VCaP (cell line): ENCODE measurements around the gene NCOA7.

Experiments used
- H3K27ac ChIP-seq: fragments of 450-650 bp; 2 replicates; pipeline ENCODE4 v1.5.1; 2017
- TF ChIP-seq, protein P1 (sequence below): fragments of 450-650 bp; conservative IDR thresholded peaks from 2 replicates; pipeline ENCODE4 v1.5.1; 2017; ENCODE audit warnings: mild to moderate bottlenecking, moderate library complexity

The NCOA7 gene

DNA sequence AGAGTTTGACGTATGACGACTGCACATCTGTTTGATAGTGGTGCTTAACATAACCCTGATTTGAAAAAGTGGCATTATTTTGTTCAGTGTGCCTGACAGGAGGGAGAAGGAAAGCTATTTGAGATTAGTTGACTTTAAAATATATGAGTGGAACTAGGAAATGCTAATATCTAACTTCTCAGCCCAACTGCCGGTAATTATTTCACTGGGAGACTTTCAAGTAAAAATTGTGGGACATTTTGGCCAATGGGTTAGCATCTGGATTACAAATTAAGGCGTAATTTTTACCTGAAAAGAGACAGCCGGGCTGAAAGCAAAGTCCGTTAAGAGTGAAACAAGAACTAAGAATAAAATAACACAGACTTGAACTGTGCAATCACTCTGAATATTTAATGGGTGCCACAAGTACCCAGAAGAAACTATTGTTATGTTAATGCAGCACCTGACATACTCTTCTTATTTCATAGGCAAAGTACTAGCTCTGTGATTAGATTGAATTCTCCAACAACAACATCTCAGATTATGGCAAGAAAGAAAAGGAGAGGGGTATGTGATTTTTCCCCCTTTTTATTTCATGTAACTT, 39.3 kb upstream of the NCOA7 start:
- TF ChIP-seq, protein P1, sequence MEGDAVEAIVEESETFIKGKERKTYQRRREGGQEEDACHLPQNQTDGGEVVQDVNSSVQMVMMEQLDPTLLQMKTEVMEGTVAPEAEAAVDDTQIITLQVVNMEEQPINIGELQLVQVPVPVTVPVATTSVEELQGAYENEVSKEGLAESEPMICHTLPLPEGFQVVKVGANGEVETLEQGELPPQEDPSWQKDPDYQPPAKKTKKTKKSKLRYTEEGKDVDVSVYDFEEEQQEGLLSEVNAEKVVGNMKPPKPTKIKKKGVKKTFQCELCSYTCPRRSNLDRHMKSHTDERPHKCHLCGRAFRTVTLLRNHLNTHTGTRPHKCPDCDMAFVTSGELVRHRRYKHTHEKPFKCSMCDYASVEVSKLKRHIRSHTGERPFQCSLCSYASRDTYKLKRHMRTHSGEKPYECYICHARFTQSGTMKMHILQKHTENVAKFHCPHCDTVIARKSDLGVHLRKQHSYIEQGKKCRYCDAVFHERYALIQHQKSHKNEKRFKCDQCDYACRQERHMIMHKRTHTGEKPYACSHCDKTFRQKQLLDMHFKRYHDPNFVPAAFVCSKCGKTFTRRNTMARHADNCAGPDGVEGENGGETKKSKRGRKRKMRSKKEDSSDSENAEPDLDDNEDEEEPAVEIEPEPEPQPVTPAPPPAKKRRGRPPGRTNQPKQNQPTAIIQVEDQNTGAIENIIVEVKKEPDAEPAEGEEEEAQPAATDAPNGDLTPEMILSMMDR, result no peak
- no peak overlapping the region for H3K27ac ChIP-seq

DNA sequence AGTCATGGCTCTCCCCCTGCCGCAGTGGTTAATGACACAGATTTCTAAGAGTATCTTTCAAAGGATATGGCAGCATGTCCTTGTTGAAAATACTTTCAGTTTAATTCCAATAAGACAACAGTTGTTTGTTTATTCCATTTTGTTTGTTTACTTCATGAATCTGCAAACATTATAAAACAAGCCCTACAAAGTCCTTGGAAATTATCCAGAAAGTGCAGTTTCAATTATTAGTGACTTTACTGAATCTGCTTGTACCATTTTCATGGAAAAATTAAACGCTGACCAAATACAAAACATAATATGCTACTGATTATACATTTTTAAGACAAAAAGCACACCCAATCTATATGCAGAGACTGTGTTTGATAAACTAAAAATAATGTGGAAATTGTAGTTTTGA, 38.0 kb upstream of the NCOA7 start:
- no peak overlapping the region for H3K27ac ChIP-seq
- TF ChIP-seq, protein P1, result no peak

DNA sequence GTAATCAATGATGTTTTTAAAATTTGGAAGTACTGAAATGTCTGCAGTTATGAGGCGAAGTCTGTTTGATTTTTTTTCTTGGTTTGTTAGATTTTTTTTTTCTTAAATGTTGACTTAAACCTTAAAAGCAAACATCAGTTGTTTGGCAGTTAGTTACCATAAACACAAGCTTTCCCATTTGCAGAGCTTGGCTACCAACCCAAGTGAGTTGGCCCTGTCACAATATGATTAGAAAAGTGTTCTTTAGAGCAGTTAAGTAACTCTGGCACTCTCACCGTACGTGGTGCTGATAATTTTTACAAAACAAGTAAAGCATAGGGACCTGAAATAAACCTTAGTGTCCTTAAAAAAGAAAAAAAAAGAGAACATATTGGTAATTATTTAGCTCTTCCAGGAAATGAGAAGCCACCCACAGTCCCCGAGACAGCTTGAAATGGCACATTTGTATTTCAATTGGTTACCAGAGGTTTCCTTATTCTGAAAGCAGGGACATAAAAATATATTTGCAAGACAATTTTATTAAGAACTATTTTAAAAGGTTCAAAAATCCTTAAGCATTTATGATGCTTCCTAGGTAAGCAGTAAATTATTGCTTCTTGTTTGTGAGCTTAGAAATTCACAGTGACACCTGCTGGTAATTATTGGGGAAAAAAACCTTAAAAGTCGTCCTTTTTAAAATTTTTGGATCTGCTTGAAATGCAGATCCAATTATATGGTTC, 37.4 kb upstream of the NCOA7 start:
- no peak overlapping the region for H3K27ac ChIP-seq
- TF ChIP-seq, protein P1, result peak; percentile 68

DNA sequence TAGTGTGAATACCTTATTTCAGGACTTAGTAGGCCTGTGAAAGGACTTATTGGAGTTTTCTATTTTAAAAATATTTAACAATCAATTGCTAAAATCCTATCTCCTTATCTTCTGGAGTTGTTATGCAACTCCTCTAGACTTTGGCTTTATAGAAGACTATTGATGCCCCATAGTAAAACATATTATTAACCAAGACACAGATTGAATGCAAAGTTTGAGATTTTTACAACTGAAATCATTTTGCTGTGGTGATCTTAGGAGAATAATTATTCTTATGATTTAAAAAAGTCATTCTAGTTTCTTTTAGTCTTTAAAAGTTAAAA, 36.9 kb upstream of the NCOA7 start:
- no peak overlapping the region for H3K27ac ChIP-seq
- TF ChIP-seq, protein P1, result peak; percentile 18; the same call in 1 of the 2 replicates

DNA sequence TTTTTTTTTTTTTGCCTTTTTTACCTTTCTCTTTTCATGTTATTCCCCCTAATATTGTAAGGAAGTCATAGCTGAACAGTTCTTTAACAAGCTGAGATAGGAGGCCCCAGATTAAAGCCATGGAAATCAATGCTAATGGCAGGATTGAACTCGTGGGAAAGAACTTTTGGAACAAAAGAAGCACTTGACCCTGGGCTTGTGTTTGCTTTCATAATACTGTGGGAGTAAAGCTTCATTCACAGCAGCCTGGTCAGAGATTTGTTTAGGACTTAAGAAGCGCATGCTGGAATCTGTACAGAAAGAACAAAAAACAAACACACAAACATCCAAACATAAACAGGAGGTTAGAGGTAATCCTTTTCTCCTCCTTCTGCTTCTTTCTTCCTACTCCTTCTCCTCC, 36.2 kb upstream of the NCOA7 start:
- TF ChIP-seq, protein P1, result no peak
- H3K27ac ChIP-seq, result no peak overlapping the region

DNA sequence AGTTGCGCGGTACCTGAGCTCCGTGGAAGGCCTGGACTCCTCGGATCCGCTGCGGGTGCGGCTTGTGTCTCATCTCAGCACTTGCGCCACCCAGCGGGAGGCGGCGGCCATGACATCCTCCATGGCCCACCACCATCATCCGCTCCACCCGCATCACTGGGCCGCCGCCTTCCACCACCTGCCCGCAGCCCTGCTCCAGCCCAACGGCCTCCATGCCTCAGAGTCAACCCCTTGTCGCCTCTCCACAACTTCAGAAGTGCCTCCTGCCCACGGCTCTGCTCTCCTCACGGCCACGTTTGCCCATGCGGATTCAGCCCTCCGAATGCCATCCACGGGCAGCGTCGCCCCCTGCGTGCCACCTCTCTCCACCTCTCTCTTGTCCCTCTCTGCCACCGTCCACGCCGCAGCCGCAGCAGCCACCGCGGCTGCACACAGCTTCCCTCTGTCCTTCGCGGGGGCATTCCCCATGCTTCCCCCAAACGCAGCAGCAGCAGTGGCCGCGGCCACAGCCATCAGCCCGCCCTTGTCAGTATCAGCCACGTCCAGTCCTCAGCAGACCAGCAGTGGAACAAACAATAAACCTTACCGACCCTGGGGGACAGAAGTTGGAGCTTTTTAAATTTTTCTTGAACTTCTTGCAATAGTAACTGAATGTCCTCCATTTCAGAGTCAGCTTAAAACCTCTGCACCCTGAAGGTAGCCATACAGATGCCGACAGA, 31.4 kb upstream of the NCOA7 start:
- no peak overlapping the region for H3K27ac ChIP-seq
- TF ChIP-seq, protein P1, result no peak

DNA sequence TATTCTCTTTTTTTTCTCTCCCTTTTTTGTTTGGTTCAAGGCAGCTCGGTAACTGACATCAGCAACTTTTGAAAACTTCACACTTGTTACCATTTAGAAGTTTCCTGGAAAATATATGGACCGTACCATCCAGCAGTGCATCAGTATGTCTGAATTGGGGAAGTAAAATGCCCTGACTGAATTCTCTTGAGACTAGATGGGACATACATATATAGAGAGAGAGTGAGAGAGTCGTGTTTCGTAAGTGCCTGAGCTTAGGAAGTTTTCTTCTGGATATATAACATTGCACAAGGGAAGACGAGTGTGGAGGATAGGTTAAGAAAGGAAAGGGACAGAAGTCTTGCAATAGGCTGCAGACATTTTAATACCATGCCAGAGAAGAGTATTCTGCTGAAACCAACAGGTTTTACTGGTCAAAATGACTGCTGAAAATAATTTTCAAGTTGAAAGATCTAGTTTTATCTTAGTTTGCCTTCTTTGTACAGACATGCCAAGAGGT, 30.8 kb upstream of the NCOA7 start:
- H3K27ac ChIP-seq, result no peak overlapping the region
- TF ChIP-seq, protein P1, result no peak
